OCI-LY7 (cell line): ENCODE measurements around the gene JAK1. TPM values are rescaled to one million over a fixed set of nuclear protein-coding genes. Genes with fewer than 3 reads are reported as not detected.

Experiments used
- Bru-seq: library from RNA; stranded (reverse); fragments of 400-500 nt; gene quantifications from one replicate; lab custom pipeline; 2021; lab: Mats Ljungman, UMichigan
- BruChase-seq, 2 experiments: library from RNA; stranded (reverse); fragments of 400-500 nt; gene quantifications; one replicate each; lab custom pipeline; 2021; lab: Mats Ljungman, UMichigan
- BruUV-seq: library from RNA; stranded (reverse); fragments of 400-500 nt; replicated peaks from 2 replicates; lab custom pipeline; 2021; lab: Mats Ljungman, UMichigan
- CTCF ChIA-PET: fragments of 300-600 bp; sonication (Branson Sonifier 250); formaldehyde crosslinking; loops from one replicate; lab custom pipeline; 2022; ENCODE audit warnings: antibody characterized with exemption; ENCODE audit not compliant: unreplicated experiment; lab: Charles Lee
- POLR2A ChIA-PET: fragments of 300-600 bp; sonication (Branson Sonifier 250); formaldehyde crosslinking; loops from one replicate; lab custom pipeline; 2022; ENCODE audit warnings: antibody characterized with exemption; lab: Charles Lee
- DNase-seq: peaks from one replicate; pipeline ENCODE4 v3.0.0-alpha.2; 2015; ENCODE audit warnings: low spot score
- H2AFZ ChIP-seq: fragments of 200-600 bp; sonication (generic), shearing (Covaris generic); 2 replicates; pipeline ENCODE4 v1.6.1; 2014; ENCODE audit warnings: mild to moderate bottlenecking, antibody characterized with exemption, low read length, moderate library complexity
- H3K27ac ChIP-seq: fragments of 200-600 bp; sonication (generic); 2 replicates; pipeline ENCODE4 v1.5.1; 2014; ENCODE audit warnings: mixed run types, low read depth, mild to moderate bottlenecking, moderate library complexity, low read length, inconsistent platforms; ENCODE audit not compliant: poor library complexity, severe bottlenecking
- H3K36me3 ChIP-seq: fragments of 200-600 bp; sonication (generic); 2 replicates; pipeline ENCODE4 v1.6.1; 2014; ENCODE audit warnings: mild to moderate bottlenecking, antibody characterized with exemption, low read length, moderate library complexity, mixed read lengths; ENCODE audit not compliant: insufficient read depth
- H3K4me1 ChIP-seq: fragments of 200-600 bp; sonication (generic); 2 replicates; pipeline ENCODE4 v1.5.1; 2014; ENCODE audit warnings: mild to moderate bottlenecking, low read length; ENCODE audit not compliant: insufficient read depth, poor library complexity, severe bottlenecking
- H3K4me2 ChIP-seq: fragments of 200-600 bp; sonication (generic); 2 replicates; pipeline ENCODE4 v1.6.1; 2014; ENCODE audit warnings: mild to moderate bottlenecking, low read length
- H3K4me3 ChIP-seq: fragments of 200-600 bp; sonication (generic); 2 replicates; pipeline ENCODE4 v1.5.1; 2014; ENCODE audit warnings: mild to moderate bottlenecking, low read depth, low read length; ENCODE audit not compliant: poor library complexity, severe bottlenecking
- H3K79me2 ChIP-seq: fragments of 200-600 bp; sonication (generic); 2 replicates; pipeline ENCODE4 v1.6.1; 2016; ENCODE audit warnings: low read depth, mild to moderate bottlenecking, low read length, moderate library complexity, mixed read lengths; ENCODE audit not compliant: insufficient read depth
- H3K9me2 ChIP-seq: fragments of 200-600 bp; sonication (generic); 2 replicates; pipeline ENCODE4 v1.6.1; 2016; ENCODE audit warnings: mild to moderate bottlenecking, low read length, mixed read lengths; ENCODE audit not compliant: insufficient read depth
- H3K9me3 ChIP-seq: fragments of 200-600 bp; sonication (generic); 2 replicates; pipeline ENCODE4 v1.6.1; 2014; ENCODE audit warnings: mild to moderate bottlenecking, mixed run types, low read length, mixed read lengths
- H4K20me1 ChIP-seq: fragments of 200-600 bp; sonication (generic); 2 replicates; pipeline ENCODE4 v1.6.1; 2014; ENCODE audit warnings: mild to moderate bottlenecking, antibody characterized with exemption, low read length, moderate library complexity, mixed read lengths; ENCODE audit not compliant: insufficient read depth
- CTCF ChIP-seq: fragments of 200-600 bp; sonication (generic); conservative IDR thresholded peaks from 2 replicates; pipeline ENCODE4 v1.5.1; 2014; ENCODE audit warnings: mild to moderate bottlenecking, antibody characterized with exemption, low read length, moderate library complexity, mixed read lengths
- EZH2phosphoT487 ChIP-seq: fragments of 200-600 bp; sonication (generic); IDR thresholded peaks from 2 replicates; pipeline ENCODE4 v1.6.1; 2018; ENCODE audit warnings: low read depth, borderline replicate concordance, mild to moderate bottlenecking, mixed run types, antibody characterized with exemption, low read length, moderate library complexity, mixed read lengths
- intact Hi-C: fragments of 100-400 bp; cut with micrococcal nuclease; formaldehyde crosslinking; loops from one replicate; pipeline ENCODE4 v1.10.0; 2022; ENCODE audit not compliant: unreplicated experiment
- long read RNA-seq: library from polyadenylated mRNA; stranded (forward); transcript quantifications from one replicate; pipeline ENCODE4 v2.0.0, GENCODE V29; 2022
- total RNA-seq, 2 experiments: library from RNA; depleted of rRNA in 1 of 2; stranded (reverse); fragments of >200 nt in 1 of 2; shearing (Covaris generic) in 1 of 2; gene quantifications; 2 replicates each; pipeline ENCODE4 v1.2.3, GENCODE V29; 2014 to 2022

Gene JAK1
- 66.9 and 72.6 TPM in 2 replicates for total RNA-seq (2014; rRNA removed; shearing (Covaris generic))
- total RNA-seq (2022) = 86.8 and 106 TPM in 2 replicates
- percentile 92 among the genes with signal in this experiment for Bru-seq, nascent RNA
- percentile 90 among the genes with signal in this experiment for BruChase-seq, experiment 1, labeled RNA remaining after a 6-hour chase
- BruChase-seq, experiment 2, labeled RNA remaining after a 2-hour chase = percentile 87 among the genes with signal in this experiment
- long read RNA-seq, full-length matches to known transcripts = 218 of 313 reads
- long read RNA-seq, partial matches to known transcripts = 42 of 313 reads
- long read RNA-seq, other reads (novel, unspliced or antisense) = 53 of 313 reads

GRCh38 chr1:64966158-64966971 lies at the start of gene JAK1:
Gene JAK1 (minus strand): TSS chr1:64966549. CDS start chr1:64886264, 80,285 bp downstream.
- H3K36me3 ChIP-seq = no peaks in the 10 kb centered on the region
- intact Hi-C loops = loop anchor here (1.0 to 10.0 kb wide), 6 partner anchors 9 to 456 kb away; partner anchors contain the start of genes LEPR and LEPROT
- peak within 1 kb of the TSS; percentile 83 for H3K4me3 ChIP-seq
- H3K9me3 ChIP-seq = no peaks in the 10 kb centered on the region
- no TSS peak for BruUV-seq
- TF ChIP-seq CTCF = no peak
- no peak for TF ChIP-seq EZH2phosphoT487
- H3K4me2 ChIP-seq = peak within 1 kb of the TSS; percentile 80
- ChIA-PET CTCF (interaction anchor here (0.5 to 1.1 kb wide), 2 partner anchors 36 to 78 kb away, joined by 3 to 4 read pairs; no protein-coding TSS in a partner anchor), POLR2A (interaction anchor here (0.5 to 2.2 kb wide), 17 partner anchors 12 to 287 kb away, joined by 3 to 13 read pairs (median 4); no protein-coding TSS in a partner anchor)
- peaks cover 32% of the 10 kb centered on the region for H4K20me1 ChIP-seq
- peak; percentile 93 for DNase-seq
- peaks cover 51% of the 10 kb centered on the region for H3K4me1 ChIP-seq
- no peaks in the 10 kb centered on the region for H3K9me2 ChIP-seq
- peak within 1 kb of the TSS; percentile 69 for H3K27ac ChIP-seq
- peaks cover 45% of the 10 kb centered on the region for H3K79me2 ChIP-seq
- peak within 1 kb of the TSS; percentile 73; the same call in 1 of the 2 replicates for H2AFZ ChIP-seq

- Histone ChIP-seq H3K4me2 (no peak overlapping the region), H2AFZ (no peak overlapping the region), H3K4me3 (no peak overlapping the region), H3K4me1 (peaks cover 6% of the 10 kb centered on the region), H3K9me3 (no peaks in the 10 kb centered on the region), H3K9me2 (no peaks in the 10 kb centered on the region), H3K36me3 (no peaks in the 10 kb centered on the region), H3K79me2 (no peaks in the 10 kb centered on the region), H4K20me1 (no peaks in the 10 kb centered on the region), H3K27ac (no peak overlapping the region)
- no TSS peak for BruUV-seq
- CTCF ChIA-PET = no interaction called here
- DNase-seq = no peak
- intact Hi-C loops = no loop called here
- TF ChIP-seq EZH2phosphoT487 (no peak), CTCF (no peak)
- POLR2A ChIA-PET = interaction anchor here (0.7 kb wide), 1 partner anchor 36 kb away, joined by 3 read pairs; no protein-coding TSS in a partner anchor
Measured at GRCh38 chr1:65014321-65014720, 48.0 kb upstream of the JAK1 start.
